Hematopoietic multipotent progenitor cell treated with erythropoietin and hydrocortisone succinate and interleukin-3 and kit ligand, for 15 days (in vitro differentiated cells): Measurements from ENCODE around the gene SELENOF.
A peak's percentile ranks its signal among the peaks of the same experiment; 100 is the strongest.
"Not testable (repeated sequence)": the region's sequence is repeated elsewhere in the genome, so short reads cannot be mapped to it uniquely, and the experiment has no call there.

Experiments used
- DNase-seq: peaks from one replicate; pipeline ENCODE4 v3.0.0-alpha.2; 2015; ENCODE audit warnings: low spot score

The SELENOF gene

GRCh38 chr1:86916752-86917151 lies 2.8 kb upstream of the SELENOF start:
- no peak for DNase-seq

GRCh38 chr1:86915737-86916235 lies 1.9 kb upstream of the SELENOF start:
- no peak for DNase-seq

- peak; percentile 33 for DNase-seq
Measured at GRCh38 chr1:86914998-86915736, 1.2 kb upstream of the SELENOF start.

GRCh38 chr1:86914601-86914997 lies 673 bp upstream of the SELENOF start, which contains the start of gene HS2ST1:
TSS of gene HS2ST1 (plus strand) at chr1:86914635.
- no peak for DNase-seq

GRCh38 chr1:86913399-86913895 lies 479 bp downstream of the SELENOF start:
- no peak for DNase-seq

- no peak for DNase-seq
Measured at GRCh38 chr1:86912281-86912900, 1.5 kb downstream of the SELENOF start.

GRCh38 chr1:86906419-86906818 lies 7.5 kb downstream of the SELENOF start:
- DNase-seq, result no peak

- no peak for DNase-seq
Measured at GRCh38 chr1:86905875-86906274, 8.1 kb downstream of the SELENOF start.

GRCh38 chr1:86899401-86899800 lies 14.5 kb downstream of the SELENOF start:
- not testable (repeated sequence) for DNase-seq

GRCh38 chr1:86888327-86888726 lies 25.6 kb downstream of the SELENOF start:
- DNase-seq, result no peak

GRCh38 chr1:86887479-86888162 lies 26.3 kb downstream of the SELENOF start:
- DNase-seq, result no peak

GRCh38 chr1:86875722-86876121 lies 38.2 kb downstream of the SELENOF start:
- no peak for DNase-seq

- no peak for DNase-seq
Measured at GRCh38 chr1:86872086-86872485, 41.8 kb downstream of the SELENOF start.

- no peak for DNase-seq
Measured at GRCh38 chr1:86871001-86871400, 42.9 kb downstream of the SELENOF start.

- DNase-seq, result no peak
Measured at GRCh38 chr1:86868477-86868876, 45.4 kb downstream of the SELENOF start.

- not testable (repeated sequence) for DNase-seq
Measured at GRCh38 chr1:86867278-86867677, 46.6 kb downstream of the SELENOF start.

GRCh38 chr1:86866665-86867064 lies 47.3 kb downstream of the SELENOF start:
- DNase-seq, result no peak

- DNase-seq, result no peak
Measured at GRCh38 chr1:86865973-86866637, 47.8 kb downstream of the SELENOF start.

GRCh38 chr1:86862920-86863319 lies 51.0 kb downstream of the SELENOF start:
- DNase-seq, result no peak

- no peak for DNase-seq
Measured at GRCh38 chr1:86861424-86861823, 52.5 kb downstream of the SELENOF start.

GRCh38 chr1:86860424-86860823 lies 53.5 kb downstream of the SELENOF start:
- DNase-seq, result no peak

- DNase-seq, result no peak
Measured at GRCh38 chr1:86860020-86860419, 53.9 kb downstream of the SELENOF start.
